Prostate gland (tissue), 2 donors: ENCODE measurements around the gene UAP1L1. TPM values are rescaled to one million over a fixed set of nuclear protein-coding genes. Genes with fewer than 3 reads are reported as not detected.

ENCODE experiments used
- DNase-seq: peaks from one replicate; pipeline ENCODE4 v3.0.0-alpha.2; 2019; ENCODE audit warnings: low spot score
- H3K27ac ChIP-seq, 2 donors: fragments of 200-600 bp; sonication (generic); 2 replicates each; pipeline ENCODE4 v1.5.1; 2017 to 2019
- H3K27me3 ChIP-seq: fragments of 200-600 bp; sonication (generic); replicated peaks from 2 replicates; pipeline ENCODE4 v1.5.1; 2019; ENCODE audit not compliant: insufficient read depth
- H3K36me3 ChIP-seq, 2 donors: fragments of 200-600 bp; sonication (generic); 1 replicate in 1 of 2; 2 replicates in 1 of 2; pipeline versions ENCODE4 v1.5.1 to v1.8.1; 2017 to 2019
- H3K4me1 ChIP-seq: fragments of 200-600 bp; sonication (generic); replicated peaks from 2 replicates; pipeline ENCODE4 v1.5.1; 2019
- H3K4me3 ChIP-seq, 2 donors: fragments of 200-600 bp; sonication (generic); 2 replicates each; pipeline ENCODE4 v1.5.1; 2017 to 2019
- H3K9me3 ChIP-seq: fragments of 200-600 bp; sonication (generic); 2 replicates; pipeline ENCODE4 v1.5.1; 2017
- POLR2A ChIP-seq: fragments of 450-650 bp; IDR thresholded peaks from one replicate; pipeline ENCODE4 v1.6.1; 2016; ENCODE audit warnings: antibody characterized with exemption, mild to moderate bottlenecking
- POLR2AphosphoS5 ChIP-seq: sonication (generic); formaldehyde crosslinking; IDR thresholded peaks from one replicate; pipeline ENCODE4 v1.6.1; 2017; ENCODE audit warnings: antibody characterized with exemption
- WGBS: methylation state at CpG from one replicate; pipeline ENCODE4 v1.1.5; 2018; 5-methylcytosine and 5-hydroxymethylcytosine counted together
- intact Hi-C: fragments of 100-400 bp; cut with DNase I; formaldehyde crosslinking; loops from one replicate; pipeline ENCODE4 v1.14.2; 2022
- total RNA-seq, 2 donors: library from RNA; depleted of rRNA; stranded (reverse); fragments of >200 nt; gene quantifications; one replicate each; pipeline ENCODE4 v1.1.0, GENCODE V29; 2016
- TF ChIP-seq, protein P1 (sequence below), 4 experiments: fragments of 200-600 bp in 2 of 4; fragments of 450-650 bp in 2 of 4; sonication (generic) in 2 of 4; IDR thresholded peaks; 1 replicate in 3 of 4; 2 replicates in 1 of 4; pipeline ENCODE4 v1.5.1; 2016 to 2019; ENCODE audit warnings: antibody characterized with exemption in 4 of 4, mild to moderate bottlenecking in 2 of 4, moderate library complexity in 2 of 4

Gene UAP1L1
- total RNA-seq, 2 donors from 2014 or later = 8.2 to 19.9 TPM

DNA sequence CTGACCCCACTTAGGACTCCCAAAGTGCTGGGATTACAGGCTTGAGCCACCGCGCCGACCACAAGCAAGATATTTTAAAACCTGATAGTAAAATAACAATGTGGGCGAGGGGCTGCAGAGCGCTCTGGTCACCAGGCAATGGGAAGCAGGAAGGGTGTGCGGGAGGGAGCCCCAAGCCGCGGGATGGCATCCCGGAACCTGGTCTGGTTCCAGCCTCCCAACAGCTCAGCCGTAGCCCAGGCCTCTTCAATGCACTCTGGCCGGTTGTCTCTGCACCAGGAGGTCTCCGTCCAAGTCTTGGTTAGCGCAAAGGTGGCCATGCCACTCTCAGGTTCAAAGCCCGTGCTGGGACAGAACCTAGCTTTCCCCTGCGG lies 694 bp upstream of the UAP1L1 start:
- peaks cover 6% of the 10 kb centered on the region for H3K4me1 ChIP-seq
- WGBS = 63% methylated on average over 15 of the region's 15 CpGs
- TF ChIP-seq, protein P1, sequence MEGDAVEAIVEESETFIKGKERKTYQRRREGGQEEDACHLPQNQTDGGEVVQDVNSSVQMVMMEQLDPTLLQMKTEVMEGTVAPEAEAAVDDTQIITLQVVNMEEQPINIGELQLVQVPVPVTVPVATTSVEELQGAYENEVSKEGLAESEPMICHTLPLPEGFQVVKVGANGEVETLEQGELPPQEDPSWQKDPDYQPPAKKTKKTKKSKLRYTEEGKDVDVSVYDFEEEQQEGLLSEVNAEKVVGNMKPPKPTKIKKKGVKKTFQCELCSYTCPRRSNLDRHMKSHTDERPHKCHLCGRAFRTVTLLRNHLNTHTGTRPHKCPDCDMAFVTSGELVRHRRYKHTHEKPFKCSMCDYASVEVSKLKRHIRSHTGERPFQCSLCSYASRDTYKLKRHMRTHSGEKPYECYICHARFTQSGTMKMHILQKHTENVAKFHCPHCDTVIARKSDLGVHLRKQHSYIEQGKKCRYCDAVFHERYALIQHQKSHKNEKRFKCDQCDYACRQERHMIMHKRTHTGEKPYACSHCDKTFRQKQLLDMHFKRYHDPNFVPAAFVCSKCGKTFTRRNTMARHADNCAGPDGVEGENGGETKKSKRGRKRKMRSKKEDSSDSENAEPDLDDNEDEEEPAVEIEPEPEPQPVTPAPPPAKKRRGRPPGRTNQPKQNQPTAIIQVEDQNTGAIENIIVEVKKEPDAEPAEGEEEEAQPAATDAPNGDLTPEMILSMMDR (IDR thresholded peaks at IDR 0.05) = no peak
- TF ChIP-seq POLR2AphosphoS5 = no peak
- TF ChIP-seq POLR2A = no peak
- H3K4me3 ChIP-seq = peak overlapping the region; percentile 58 to 65
- H3K27ac ChIP-seq = peak overlapping the region; percentile 69 to 75
- H3K27me3 ChIP-seq = no peaks in the 10 kb centered on the region
- no peaks in the 10 kb centered on the region for H3K9me3 ChIP-seq
- intact Hi-C loops = no loop called here
- no peak for DNase-seq
- no peaks in the 10 kb centered on the region for H3K36me3 ChIP-seq

DNA sequence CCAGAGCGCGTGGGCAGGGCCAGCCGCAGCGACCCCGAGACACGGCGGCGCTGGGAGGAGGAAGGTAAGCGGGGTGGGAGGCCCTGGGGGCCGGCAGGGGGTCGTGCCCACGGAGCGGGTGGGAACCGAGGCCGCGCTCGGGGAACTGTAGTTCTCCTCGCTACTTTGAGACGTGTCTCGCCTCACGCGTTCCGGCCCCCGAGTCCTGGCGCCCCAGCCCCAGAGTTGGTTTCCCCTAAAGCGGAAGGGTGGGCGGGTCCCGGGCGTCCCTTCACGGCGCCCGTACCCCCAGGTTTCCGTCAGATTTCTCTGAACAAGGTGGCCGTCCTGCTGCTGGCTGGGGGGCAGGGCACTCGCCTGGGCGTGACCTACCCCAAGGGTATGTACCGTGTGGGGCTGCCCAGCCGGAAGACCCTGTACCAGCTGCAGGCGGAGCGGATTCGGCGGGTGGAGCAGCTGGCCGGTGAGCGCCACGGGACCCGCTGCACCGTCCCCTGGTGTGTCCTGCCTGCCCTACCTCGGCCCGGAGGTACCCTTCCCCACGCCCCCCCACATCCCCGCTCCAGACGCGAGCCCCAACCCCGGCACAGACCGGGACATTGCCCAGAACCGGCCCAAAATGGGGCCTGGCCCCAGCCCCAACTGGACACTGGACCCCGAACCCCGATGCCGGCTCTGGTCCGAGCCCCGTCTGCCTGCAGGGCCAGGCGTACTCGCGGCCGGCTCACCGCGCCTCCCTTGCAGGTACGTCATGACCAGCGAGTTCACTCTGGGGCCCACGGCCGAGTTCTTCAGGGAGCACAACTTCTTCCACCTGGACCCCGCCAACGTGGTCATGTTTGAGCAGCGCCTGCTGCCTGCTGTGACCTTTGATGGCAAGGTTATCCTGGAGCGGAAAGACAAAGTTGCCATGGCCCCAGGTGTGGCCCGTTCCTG lies 709 bp downstream of the UAP1L1 start:
- Histone ChIP-seq H3K36me3 (no peaks in the 10 kb centered on the region), H3K4me3 (peak overlapping the region; percentile 58 to 65), H3K9me3 (no peaks in the 10 kb centered on the region), H3K27me3 (no peaks in the 10 kb centered on the region), H3K4me1 (peaks cover 6% of the 10 kb centered on the region), H3K27ac (peak overlapping the region; percentile 56 to 75)
- TF ChIP-seq, protein P1 (IDR thresholded peaks at IDR 0.05) = no peak
- TF ChIP-seq POLR2A (no peak), POLR2AphosphoS5 (no peak)
- no peak for DNase-seq
- intact Hi-C loops = no loop called here
- 16% methylated on average over 30 of the region's 76 CpGs for WGBS

DNA sequence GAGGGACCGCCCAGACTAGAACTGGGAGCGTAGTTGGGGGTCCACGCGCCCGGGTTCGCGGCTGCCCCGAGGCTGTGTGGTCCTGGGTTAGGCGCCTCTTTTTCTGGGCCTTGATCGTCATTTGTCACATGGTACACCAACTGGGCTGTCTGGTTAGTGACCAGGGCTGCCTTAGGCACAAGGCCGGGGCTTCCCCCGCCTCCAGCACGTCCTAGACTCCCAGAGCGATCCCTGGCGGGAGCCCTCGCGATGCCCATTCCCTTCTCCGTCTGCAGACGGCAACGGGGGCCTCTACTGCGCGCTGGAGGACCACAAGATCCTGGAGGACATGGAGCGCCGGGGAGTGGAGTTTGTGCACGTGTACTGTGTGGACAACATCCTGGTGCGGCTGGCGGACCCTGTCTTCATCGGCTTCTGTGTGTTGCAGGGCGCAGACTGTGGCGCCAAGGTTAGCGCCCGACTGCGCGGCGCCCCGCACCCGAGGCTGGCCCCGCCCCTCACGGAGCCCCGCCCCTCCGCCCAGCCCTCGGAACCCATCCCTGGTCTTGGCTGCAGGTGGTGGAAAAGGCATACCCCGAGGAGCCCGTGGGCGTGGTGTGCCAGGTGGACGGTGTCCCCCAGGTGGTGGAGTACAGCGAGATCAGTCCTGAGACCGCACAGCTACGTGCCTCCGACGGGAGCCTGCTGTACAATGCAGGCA lies 1.5 kb downstream of the UAP1L1 start:
- no peak for DNase-seq
- Histone ChIP-seq H3K27ac (no peak overlapping the region), H3K4me3 (peak overlapping the region in 1 of 2 donors; percentile 65), H3K9me3 (no peaks in the 10 kb centered on the region), H3K27me3 (no peaks in the 10 kb centered on the region), H3K36me3 (no peaks in the 10 kb centered on the region), H3K4me1 (peaks cover 6% of the 10 kb centered on the region)
- TF ChIP-seq POLR2AphosphoS5 (no peak), POLR2A (no peak)
- TF ChIP-seq, protein P1 (IDR thresholded peaks at IDR 0.05) = no peak
- WGBS = 49% methylated on average over 51 of the region's 51 CpGs
- intact Hi-C loops = no loop called here

DNA sequence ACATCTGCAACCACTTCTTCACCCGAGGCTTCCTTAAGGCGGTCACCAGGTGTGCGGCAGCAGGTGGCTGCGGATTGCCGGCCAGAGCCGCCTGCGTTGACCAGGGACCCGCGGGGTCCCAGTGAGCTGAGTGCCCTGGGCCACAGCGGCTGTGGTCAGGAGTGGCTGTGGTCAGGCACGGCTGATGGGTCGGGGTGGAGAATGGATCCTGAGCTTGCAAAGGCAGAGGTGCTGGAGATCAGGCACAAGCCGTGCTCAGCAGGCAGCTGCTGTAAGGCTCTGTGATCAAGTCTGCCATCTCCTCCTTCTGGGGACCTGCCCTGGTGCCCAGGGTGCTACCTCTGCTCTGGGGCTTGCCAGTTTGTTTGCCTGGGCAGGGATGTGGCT lies 2.1 kb downstream of the UAP1L1 start:
- no peak overlapping the region for H3K4me3 ChIP-seq
- H3K9me3 ChIP-seq = no peaks in the 10 kb centered on the region
- WGBS = 81% methylated on average over 13 of the region's 13 CpGs
- intact Hi-C loops = no loop called here
- no peaks in the 10 kb centered on the region for H3K27me3 ChIP-seq
- no peak overlapping the region for H3K27ac ChIP-seq
- TF ChIP-seq POLR2AphosphoS5 = no peak
- TF ChIP-seq, protein P1 (IDR thresholded peaks at IDR 0.05) = no peak
- no peak for TF ChIP-seq POLR2A
- H3K36me3 ChIP-seq = no peaks in the 10 kb centered on the region
- no peak for DNase-seq
- peaks cover 6% of the 10 kb centered on the region for H3K4me1 ChIP-seq
